Adrenal gland (tissue), 12 donors: Measurements from ENCODE around the gene SSBP3. TPM values are rescaled to one million over a fixed set of nuclear protein-coding genes. Genes with fewer than 3 reads are reported as not detected.
A peak's percentile ranks its signal among the peaks of the same experiment; 100 is the strongest.

Experiments used
- DNase-seq, 7 donors: peaks; one replicate each; pipeline ENCODE4 v3.0.0-alpha.2; 2019 to 2020
- H3K27ac ChIP-seq, 5 donors: fragments of 200-600 bp; sonication (generic) in 4 of 5; 1 replicate in 3 of 5; 2 replicates in 2 of 5; pipeline versions ENCODE4 v1.5.1 to v1.8.0; 2016 to 2020; ENCODE audit warnings: mild to moderate bottlenecking in 1 of 5
- H3K27me3 ChIP-seq: fragments of 200-600 bp; 2 replicates; pipeline ENCODE4 v1.8.0; 2021
- H3K36me3 ChIP-seq, 2 donors: fragments of 200-600 bp; replicated peaks in 1 of 2; 1 replicate in 1 of 2; 2 replicates in 1 of 2; pipeline versions ENCODE4 v1.5.1 to v1.8.0; 2018 to 2022
- H3K4me1 ChIP-seq, 2 donors: fragments of 200-600 bp; replicated peaks in 1 of 2; 1 replicate in 1 of 2; 2 replicates in 1 of 2; pipeline versions ENCODE4 v1.5.1 to v1.8.0; 2018 to 2021
- H3K4me3 ChIP-seq, 4 donors: fragments of 200-600 bp; sonication (generic) in 3 of 4; one replicate each; pipeline ENCODE4 v1.5.1; 2016 to 2018
- H3K9me3 ChIP-seq, 3 donors: fragments of 200-600 bp; sonication (generic) in 1 of 3; replicated peaks in 1 of 3; 1 replicate in 2 of 3; 2 replicates in 1 of 3; pipeline versions ENCODE4 v1.5.1 to v1.8.0; 2016 to 2021
- POLR2A ChIP-seq, 2 donors: fragments of 450-650 bp; IDR thresholded peaks; one replicate each; pipeline ENCODE4 v1.6.1; 2017; ENCODE audit warnings: antibody characterized with exemption in 2 of 2, mild to moderate bottlenecking in 2 of 2, moderate library complexity in 1 of 2
- whole genome bisulfite sequencing, 4 donors: extraction: QIAGEN DNeasy Blood & Tissue Kit in 2 of 4; methylation state at CpG; one replicate each; pipeline versions ENCODE4 v1.1.5 to v1.1.7; 2013 to 2017; 5-methylcytosine and 5-hydroxymethylcytosine counted together
- intact Hi-C, 2 donors: fragments of 100-400 bp; cut with DNase I; formaldehyde crosslinking; loops; one replicate each; pipeline versions ENCODE4 v1.14.1 to v1.15.0; 2022 to 2023
- polyA plus RNA-seq, 3 donors: library from polyadenylated mRNA; stranded (reverse); fragments of 200-250 nt in 2 of 3; fragments of 350-450 nt in 1 of 3; fragmentation: Illumina TruSeq in 1 of 3; extraction: RNeasy Lipid Tissue Mini Kit (QIAGEN cat#74804) in 1 of 3; gene quantifications; one replicate each; pipeline ENCODE4 v1.2.3, GENCODE V29; 2013 to 2014
- total RNA-seq, 9 donors: library from RNA; depleted of rRNA in 4 of 9; stranded (reverse); fragments of >200 nt in 4 of 9; fragments of 120-200 nt in 1 of 9; fragmentation: NEBNext Ultra II Directional in 1 of 9; extraction: Animal tissue kit (Norgen Biotek cat#: 25700) in 1 of 9; gene quantifications; one replicate each; pipeline versions ENCODE4 v1.1.0 to v1.2.4, GENCODE V29; 2013 to 2023
- TF ChIP-seq, protein P1 (sequence below), 6 experiments: fragments of 450-650 bp in 4 of 6; fragments of 200-600 bp in 2 of 6; sonication (generic) in 1 of 6; IDR thresholded peaks; 1 replicate in 5 of 6; 2 replicates in 1 of 6; pipeline versions ENCODE4 v1.5.1 to v1.8.0; 2016 to 2021; ENCODE audit warnings: antibody characterized with exemption in 6 of 6, mild to moderate bottlenecking in 2 of 6, moderate library complexity in 1 of 6
- donor health status: healthy with polysubstance abuse.
- donor health status: Bipolar disorder and iron deficiency.
- donor health status: DM: yes; HTN: yes; CAD: no.
- donor health status: DM: no; HTN: no; CAD: no.
- donor health status: DM: no; HTN: no; CAD: no.
- donor health status: DM: yes; HTN: yes; CAD: no.

SSBP3 gene
- total and polyA plus RNA-seq, 12 donors: 15.3 to 150 (median 66.0) TPM

GRCh38 chr1:54222711-54223110 is 183.5 kb downstream of the SSBP3 start:
- TF ChIP-seq, protein P1, sequence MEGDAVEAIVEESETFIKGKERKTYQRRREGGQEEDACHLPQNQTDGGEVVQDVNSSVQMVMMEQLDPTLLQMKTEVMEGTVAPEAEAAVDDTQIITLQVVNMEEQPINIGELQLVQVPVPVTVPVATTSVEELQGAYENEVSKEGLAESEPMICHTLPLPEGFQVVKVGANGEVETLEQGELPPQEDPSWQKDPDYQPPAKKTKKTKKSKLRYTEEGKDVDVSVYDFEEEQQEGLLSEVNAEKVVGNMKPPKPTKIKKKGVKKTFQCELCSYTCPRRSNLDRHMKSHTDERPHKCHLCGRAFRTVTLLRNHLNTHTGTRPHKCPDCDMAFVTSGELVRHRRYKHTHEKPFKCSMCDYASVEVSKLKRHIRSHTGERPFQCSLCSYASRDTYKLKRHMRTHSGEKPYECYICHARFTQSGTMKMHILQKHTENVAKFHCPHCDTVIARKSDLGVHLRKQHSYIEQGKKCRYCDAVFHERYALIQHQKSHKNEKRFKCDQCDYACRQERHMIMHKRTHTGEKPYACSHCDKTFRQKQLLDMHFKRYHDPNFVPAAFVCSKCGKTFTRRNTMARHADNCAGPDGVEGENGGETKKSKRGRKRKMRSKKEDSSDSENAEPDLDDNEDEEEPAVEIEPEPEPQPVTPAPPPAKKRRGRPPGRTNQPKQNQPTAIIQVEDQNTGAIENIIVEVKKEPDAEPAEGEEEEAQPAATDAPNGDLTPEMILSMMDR (IDR thresholded peaks at IDR 0.05): no peak
- DNase-seq: no peak
- Histone ChIP-seq H3K4me3 (no peak overlapping the region), H3K36me3 (peaks cover 0 to 11% of the 10 kb centered on the region in 2 donors), H3K27me3 (no peaks in the 10 kb centered on the region), H3K9me3 (no peaks in the 10 kb centered on the region), H3K4me1 (peaks cover 36 to 62% of the 10 kb centered on the region in 2 donors), H3K27ac (peak overlapping the region in 3 of 5 donors; percentile 27 to 91 (median 35))
- 58 to 76% (median 66%) methylated on average over 4 to 6 of the region's 6 CpGs for WGBS, 4 donors
- intact Hi-C loops: loop anchor here in 1 of 2 donors (5.0 kb wide), 1 partner anchor 265 kb away; no protein-coding TSS in a partner anchor

DNA sequence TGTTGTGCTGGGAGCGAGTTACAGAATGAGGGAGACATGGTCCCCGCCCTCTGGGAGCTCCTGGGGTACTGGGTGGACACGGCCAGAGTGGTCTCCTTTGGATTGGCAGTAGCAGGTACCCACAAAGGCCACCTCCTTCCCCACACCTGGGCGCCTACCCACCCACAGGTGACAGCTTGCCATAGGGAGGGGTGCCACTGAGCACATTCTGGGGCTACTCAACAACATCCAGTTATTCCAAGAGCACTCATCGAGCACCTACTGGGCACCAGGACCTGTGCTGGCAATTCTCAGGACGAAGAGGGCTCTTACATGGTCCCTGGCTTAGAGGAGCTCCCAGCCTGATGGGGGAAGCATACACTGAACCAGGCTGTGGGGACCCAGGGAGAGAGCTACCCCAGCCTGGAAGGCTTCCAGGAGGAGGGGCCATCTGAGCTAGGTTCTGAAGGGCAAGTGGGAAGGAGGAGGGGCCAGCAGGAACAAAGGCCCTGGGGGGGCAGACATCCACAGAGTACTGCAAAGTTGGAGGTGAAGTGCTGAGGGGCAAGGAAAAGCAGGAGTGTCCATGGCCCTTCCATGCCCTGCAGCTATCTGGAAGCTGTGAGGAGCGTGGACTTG is 184.2 kb downstream of the SSBP3 start:
- Histone ChIP-seq H3K27ac (peak overlapping the region in 3 of 5 donors; percentile 35 to 91 (median 90)), H3K4me3 (no peak overlapping the region), H3K36me3 (peaks cover 0 to 19% of the 10 kb centered on the region in 2 donors), H3K9me3 (no peaks in the 10 kb centered on the region), H3K4me1 (peaks cover 29 to 55% of the 10 kb centered on the region in 2 donors), H3K27me3 (no peaks in the 10 kb centered on the region)
- no peak for TF ChIP-seq POLR2A (IDR thresholded peaks at IDR 0.05)
- TF ChIP-seq, protein P1 (IDR thresholded peaks at IDR 0.05): no peak
- DNase-seq: no peak
- WGBS, 4 donors: 91 to 99% (median 96%) methylated on average over 6 to 7 of the region's 7 CpGs
- intact Hi-C loops: loop anchor here in 1 of 2 donors (5.0 kb wide), 1 partner anchor 265 kb away; no protein-coding TSS in a partner anchor

DNA sequence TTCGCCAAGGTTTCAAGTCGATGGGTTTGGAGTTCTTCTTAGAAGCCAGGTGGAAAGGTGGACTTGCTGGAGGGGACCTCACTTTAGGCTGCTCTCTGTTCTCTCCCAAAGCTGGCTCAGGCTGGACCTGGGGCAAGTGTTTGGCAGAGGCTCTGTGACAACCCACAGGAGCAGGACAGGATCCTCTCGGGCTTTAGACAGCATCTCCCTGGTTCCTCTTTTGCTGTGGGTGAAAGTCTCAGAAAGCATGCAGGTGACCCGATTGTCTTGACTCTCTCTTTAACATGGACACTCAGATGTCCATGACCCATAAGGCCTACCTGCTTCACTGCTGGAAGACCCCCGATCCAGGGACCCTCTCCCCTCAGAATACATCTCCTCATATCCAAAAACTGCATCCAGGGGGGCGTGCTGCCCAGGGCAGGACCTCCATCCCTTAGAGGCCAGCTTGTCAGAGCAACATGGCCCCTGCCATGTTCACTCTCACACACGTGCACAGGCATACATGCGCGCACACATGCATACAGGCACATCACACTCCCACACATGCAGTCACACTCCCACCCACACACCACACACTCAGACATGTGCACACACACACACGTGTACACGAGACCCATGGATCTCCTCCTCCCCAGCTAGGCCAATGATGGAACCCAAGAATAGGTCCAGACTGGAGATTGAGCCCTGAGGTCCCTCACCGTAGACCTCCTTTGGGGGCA is 184.9 kb downstream of the SSBP3 start:
- peaks cover 0 to 26% of the 10 kb centered on the region in 2 donors for H3K36me3 ChIP-seq
- DNase-seq: no peak
- intact Hi-C loops: loop anchor here in 1 of 2 donors (5.0 kb wide), 1 partner anchor 266 kb away; no protein-coding TSS in a partner anchor

DNA sequence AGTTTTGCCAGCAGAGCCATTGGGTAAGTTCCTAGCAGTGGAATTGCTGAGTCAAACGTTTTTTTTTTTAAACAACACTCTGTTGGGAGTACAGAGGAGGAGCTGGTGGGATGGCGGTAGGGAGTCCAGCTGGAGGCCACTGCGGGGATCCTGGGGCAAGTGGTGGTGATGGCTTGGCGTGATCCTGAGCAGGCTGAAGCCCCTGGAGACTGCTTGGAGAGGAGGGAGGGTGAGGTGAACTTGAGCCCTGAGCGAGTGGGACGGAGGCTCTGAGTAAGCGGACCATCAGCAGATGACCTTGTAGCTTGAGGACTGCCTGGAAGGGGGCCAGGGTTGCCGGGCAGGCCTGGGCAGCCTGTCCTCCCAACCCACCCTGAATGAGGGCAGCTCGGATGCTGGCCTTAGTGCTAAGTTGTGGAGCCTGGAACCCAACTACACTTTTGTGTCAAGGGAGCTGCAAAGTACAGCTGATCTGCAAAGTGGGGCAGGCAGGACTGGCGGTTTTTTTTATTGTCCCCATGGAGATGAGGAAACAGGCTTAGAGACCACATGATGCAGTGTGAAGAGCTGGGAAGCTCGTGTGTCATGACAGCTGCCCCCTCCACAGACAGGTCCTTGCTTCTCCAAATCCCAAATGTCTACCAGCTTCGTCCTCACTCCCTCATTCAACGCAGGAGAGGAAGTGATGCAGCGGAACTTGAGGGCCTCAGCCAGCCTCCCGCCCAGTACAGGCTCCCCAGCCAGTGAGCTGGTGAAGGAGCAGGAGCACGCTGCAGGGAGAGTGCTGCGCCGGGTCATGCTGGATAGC is 186.0 kb downstream of the SSBP3 start:
- intact Hi-C loops: loop anchor here in 1 of 2 donors (5.0 kb wide), 1 partner anchor 267 kb away; no protein-coding TSS in a partner anchor
- H3K4me1 ChIP-seq: peaks cover 29 to 55% of the 10 kb centered on the region in 2 donors
- 29 to 41% (median 31%) methylated on average over 12 to 18 of the region's 18 CpGs for WGBS, 4 donors
- H3K36me3 ChIP-seq: peaks cover 0 to 36% of the 10 kb centered on the region in 2 donors
- no peaks in the 10 kb centered on the region for H3K9me3 ChIP-seq
- TF ChIP-seq POLR2A (IDR thresholded peaks at IDR 0.05): peak in 1 of 2 donors; percentile 50
- TF ChIP-seq, protein P1 (IDR thresholded peaks at IDR 0.05): no peak
- peak overlapping the region; percentile 72 to 91 (median 90) for H3K27ac ChIP-seq
- no peak overlapping the region for H3K4me3 ChIP-seq
- peak; percentile 90 to 98 (median 96) for DNase-seq
- H3K27me3 ChIP-seq: no peaks in the 10 kb centered on the region

More for the DNA sequence above, 184.9 kb downstream of the SSBP3 start:
- H3K27me3 ChIP-seq: no peaks in the 10 kb centered on the region
- WGBS, 4 donors: 82 to 89% (median 86%) methylated on average over 11 to 12 of the region's 12 CpGs
- peak overlapping the region; percentile 72 to 91 (median 90) for H3K27ac ChIP-seq
- H3K9me3 ChIP-seq: no peaks in the 10 kb centered on the region
- no peak overlapping the region for H3K4me3 ChIP-seq
- TF ChIP-seq POLR2A (IDR thresholded peaks at IDR 0.05): no peak
- H3K4me1 ChIP-seq: peaks cover 29 to 55% of the 10 kb centered on the region in 2 donors
